ENCODE data around the gene SNX27.
"Not testable (repeated sequence)": the region's sequence is repeated elsewhere in the genome, so short reads cannot be mapped to it uniquely, and the experiment has no call there.

Gene SNX27

DNA sequence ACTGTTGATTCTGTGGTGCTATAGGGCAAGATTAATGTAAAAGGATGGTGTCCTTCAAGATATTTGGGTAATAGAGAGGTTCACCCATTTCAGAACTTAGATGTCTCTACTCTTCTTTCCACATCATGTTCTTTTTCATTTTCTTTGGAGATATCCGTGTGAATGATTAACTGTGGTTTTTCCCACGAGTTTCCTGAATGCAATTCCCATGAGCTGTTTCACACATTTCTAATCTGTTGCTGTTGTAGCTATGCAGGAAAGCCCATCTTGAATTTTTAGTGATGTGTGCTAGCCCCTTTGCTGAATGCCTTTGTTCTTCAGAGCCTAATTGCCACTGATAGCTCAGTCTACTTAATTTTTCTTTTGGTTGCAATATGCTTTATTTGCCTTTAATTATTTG is 27.6 kb downstream of the SNX27 start:
- no peak for DNase-seq (ENCODE audit: low read depth)

DNA sequence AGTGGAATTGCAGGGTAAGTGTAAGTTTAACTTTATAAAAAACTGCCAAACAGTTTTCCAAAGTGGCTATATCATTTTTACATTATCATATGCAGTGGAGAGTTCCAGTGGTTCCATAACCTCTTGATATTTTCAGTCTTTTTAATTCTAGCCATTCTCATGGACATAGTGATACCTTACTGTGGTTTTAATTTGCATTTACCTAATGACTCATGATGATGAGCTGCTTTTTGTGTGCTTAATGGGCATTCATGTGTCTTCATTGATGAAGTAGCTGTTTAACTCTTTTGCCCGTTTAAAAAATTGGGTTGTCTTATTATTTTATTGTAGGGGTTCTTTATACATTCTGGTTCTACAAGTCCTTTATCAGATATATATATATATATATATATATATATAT is 29.4 kb downstream of the SNX27 start:
- no peak for DNase-seq (ENCODE audit: low read depth)

GRCh38 chr1:151643085-151643484 is 31.2 kb downstream of the SNX27 start:
- DNase-seq (ENCODE audit: low read depth), result not testable (repeated sequence)

GRCh38 chr1:151644001-151644400 is 32.2 kb downstream of the SNX27 start:
- no peak for DNase-seq (ENCODE audit: low read depth)

GRCh38 chr1:151653397-151653796 is 41.5 kb downstream of the SNX27 start:
- no peak for DNase-seq (ENCODE audit: low read depth)

- no peak for DNase-seq (ENCODE audit: low read depth)
These were observed 43.5 kb downstream of the SNX27 start for GRCh38 chr1:151655371-151655770.

- no peak for DNase-seq (ENCODE audit: low read depth)
These were observed 49.9 kb downstream of the SNX27 start for GRCh38 chr1:151661751-151662150.

- DNase-seq (ENCODE audit: low read depth), result no peak
These were observed 56.2 kb downstream of the SNX27 start for GRCh38 chr1:151668090-151668489.

GRCh38 chr1:151670036-151670675 is 58.3 kb downstream of the SNX27 start:
- DNase-seq (ENCODE audit: low read depth), result not testable (repeated sequence)

DNA sequence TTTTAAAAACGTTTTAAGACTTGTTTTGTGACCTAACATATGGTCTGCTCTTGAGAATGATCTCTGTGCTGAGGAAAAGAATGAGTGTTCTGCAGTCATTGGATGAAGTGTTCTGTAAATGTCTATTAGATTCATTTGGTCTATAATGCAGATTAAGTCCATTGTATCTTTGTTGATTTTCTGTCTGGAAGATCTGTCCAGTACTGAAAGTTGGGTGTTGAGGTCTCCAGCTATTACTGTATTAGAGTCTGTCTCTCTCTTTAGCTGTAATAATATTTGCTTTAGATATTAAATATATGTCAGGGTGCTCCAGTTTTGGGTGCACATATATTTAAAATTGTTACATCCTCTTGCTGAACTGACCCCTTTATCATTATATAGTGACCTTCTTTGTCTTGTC is 61.6 kb downstream of the SNX27 start:
- DNase-seq (ENCODE audit: low read depth), result no peak

GRCh38 chr1:151680391-151680790 is 68.5 kb downstream of the SNX27 start:
- DNase-seq (ENCODE audit: low read depth), result no peak

DNA sequence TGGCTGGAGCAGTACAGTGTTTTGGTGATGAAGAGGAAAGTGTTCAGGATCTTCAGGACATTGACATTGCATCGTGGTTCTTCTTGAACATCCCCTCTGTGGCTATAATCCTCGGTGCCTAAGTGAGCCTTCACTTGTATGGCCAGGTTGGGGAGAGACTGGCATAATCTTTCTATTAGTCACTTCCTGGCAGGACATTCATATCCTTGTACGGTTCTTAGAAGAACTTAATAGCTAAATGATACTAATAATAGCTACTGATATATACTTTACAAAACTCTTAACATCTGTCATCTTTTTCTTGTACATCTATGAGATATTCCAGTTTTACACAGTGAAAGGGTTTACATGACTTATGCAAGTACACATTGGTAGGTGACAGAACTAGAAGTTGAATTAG is 69.0 kb downstream of the SNX27 start:
- peak; percentile 69 for DNase-seq (ENCODE audit: low read depth)

GRCh38 chr1:151681923-151682322 is 70.1 kb downstream of the SNX27 start:
- DNase-seq (ENCODE audit: low read depth), result no peak

GRCh38 chr1:151682901-151683300 is 71.1 kb downstream of the SNX27 start:
- not testable (repeated sequence) for DNase-seq (ENCODE audit: low read depth)

DNA sequence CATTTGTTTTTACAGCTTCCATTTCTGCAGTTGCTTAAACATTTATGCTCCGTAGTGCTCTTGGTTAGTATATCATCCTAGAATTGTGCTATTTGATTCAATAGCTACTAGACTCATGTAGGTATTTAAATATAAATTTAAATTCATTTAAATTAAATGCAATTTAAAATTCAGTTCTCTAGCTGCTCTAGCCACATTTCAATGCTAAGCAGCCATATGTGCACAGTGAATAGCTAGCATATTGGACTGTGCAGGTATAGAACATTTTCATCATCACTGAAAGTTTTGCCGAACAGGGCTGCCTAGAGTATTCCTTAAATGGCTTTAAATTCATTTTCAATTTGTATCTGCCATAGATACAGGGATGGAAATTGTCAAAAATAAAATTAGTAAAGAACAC is 72.3 kb downstream of the SNX27 start:
- no peak for DNase-seq (ENCODE audit: low read depth)

- no peak for DNase-seq (ENCODE audit: low read depth)
These were observed 74.7 kb downstream of the SNX27 start for GRCh38 chr1:151686561-151686960.

GRCh38 chr1:151689494-151689893 is 77.6 kb downstream of the SNX27 start:
- DNase-seq (ENCODE audit: low read depth), result no peak

- no peak for DNase-seq (ENCODE audit: low read depth)
These were observed 80.4 kb downstream of the SNX27 start for GRCh38 chr1:151692226-151692625.

GRCh38 chr1:151693057-151693651 is 81.3 kb downstream of the SNX27 start:
- DNase-seq (ENCODE audit: low read depth), result no peak

DNA sequence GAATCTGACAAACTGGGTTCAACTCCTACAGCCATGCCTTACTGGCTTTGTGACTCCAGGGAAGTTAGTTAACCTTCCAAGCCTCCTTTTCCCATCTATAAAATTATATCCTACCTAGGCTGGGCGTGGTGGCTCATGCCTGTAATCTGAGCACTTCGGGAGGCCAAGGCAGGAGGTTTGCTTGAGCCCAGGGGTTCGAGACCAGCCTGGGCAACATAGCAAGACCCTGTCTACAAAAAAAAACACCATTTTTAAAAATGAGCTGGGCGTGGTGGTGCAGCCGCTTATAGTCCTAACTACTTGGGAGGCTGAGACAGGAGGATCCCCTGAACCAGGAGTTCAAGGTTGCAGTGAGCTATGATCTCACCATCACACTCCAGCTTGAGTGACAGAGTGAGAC is 89.7 kb downstream of the SNX27 start:
- DNase-seq (ENCODE audit: low read depth), result no peak

DNA sequence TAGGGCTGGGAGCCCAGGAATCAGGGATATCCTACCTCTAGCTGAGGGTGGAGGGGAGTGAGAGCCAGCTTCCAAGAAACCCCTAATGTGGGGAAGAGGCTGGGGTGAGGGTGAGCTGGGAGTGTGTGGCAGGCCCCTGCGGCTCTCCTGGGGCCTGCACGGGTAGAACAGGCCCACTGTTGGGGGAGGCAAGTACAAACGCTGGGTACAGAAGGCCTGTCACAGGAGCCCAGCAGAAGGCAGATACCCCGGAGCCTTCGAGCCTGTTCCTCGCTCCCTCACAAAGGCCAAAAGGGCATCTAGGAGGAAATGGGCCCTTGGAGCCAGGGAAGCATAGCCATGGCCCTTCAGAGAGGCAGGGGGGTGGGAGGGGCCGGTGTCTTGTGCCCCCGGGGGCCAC is 91.1 kb downstream of the SNX27 start:
- no peak for DNase-seq (ENCODE audit: low read depth)

GRCh38 chr1:151703813-151704212 is 92.0 kb downstream of the SNX27 start:
- DNase-seq (ENCODE audit: low read depth), result no peak

- no peak for DNase-seq (ENCODE audit: low read depth)
These were observed 92.4 kb downstream of the SNX27 start for GRCh38 chr1:151704246-151704645.

- no peak for DNase-seq (ENCODE audit: low read depth)
These were observed 93.3 kb downstream of the SNX27 start for GRCh38 chr1:151705146-151705545.
